Stimulated activated CD4-positive, alpha-beta T cell treated with anti-CD3 and anti-CD28 coated beads, TNF-alpha, amount 100 ng/mL, for 4 hours (primary cell): ENCODE data around the gene LRP1B.

ENCODE experiments used
- DNase-seq, 3 experiments: peaks; one replicate each; pipeline ENCODE4 v3.0.0-alpha.2; 2020; ENCODE audit warnings: low read depth in 3 of 3

LRP1B gene

DNA sequence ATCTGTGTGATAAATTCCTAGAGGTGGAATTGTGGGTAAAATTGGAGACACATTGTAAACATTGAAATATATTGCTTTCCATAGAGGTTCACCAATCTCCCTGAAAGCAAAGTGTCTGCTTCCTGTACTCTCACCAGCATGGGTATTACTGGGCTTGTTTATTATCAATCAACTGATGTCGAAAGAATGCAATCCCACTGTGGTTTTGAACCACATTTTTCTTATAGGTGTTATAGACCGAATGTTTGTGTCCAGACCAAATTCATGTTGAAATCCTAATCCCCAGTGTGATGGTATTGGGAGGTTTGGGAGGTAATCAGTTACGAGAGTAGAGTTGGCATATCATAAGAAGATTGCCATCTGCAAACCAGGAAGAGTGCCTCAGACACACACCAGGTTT lies 1212.4 kb downstream of the LRP1B start:
- DNase-seq = no peak

DNA sequence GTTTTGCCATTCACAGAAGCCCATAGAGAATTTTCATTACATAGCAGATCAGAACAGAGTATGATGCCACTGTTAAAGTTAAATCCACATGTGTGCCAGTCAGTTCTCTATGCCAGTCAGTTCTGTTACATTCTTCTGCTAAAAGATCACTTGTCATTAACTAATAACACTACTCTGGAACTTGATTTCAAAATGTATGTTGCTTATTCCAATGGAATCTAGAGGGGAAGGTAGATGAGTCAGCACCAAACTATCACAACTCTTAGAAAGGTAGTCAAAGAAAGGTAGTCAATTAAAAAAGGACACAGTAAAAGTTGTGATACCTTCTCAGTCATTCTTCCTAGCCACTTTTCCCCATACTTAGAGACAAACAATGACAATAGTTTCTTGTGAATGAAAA lies 1214.4 kb downstream of the LRP1B start:
- no peak for DNase-seq

DNA sequence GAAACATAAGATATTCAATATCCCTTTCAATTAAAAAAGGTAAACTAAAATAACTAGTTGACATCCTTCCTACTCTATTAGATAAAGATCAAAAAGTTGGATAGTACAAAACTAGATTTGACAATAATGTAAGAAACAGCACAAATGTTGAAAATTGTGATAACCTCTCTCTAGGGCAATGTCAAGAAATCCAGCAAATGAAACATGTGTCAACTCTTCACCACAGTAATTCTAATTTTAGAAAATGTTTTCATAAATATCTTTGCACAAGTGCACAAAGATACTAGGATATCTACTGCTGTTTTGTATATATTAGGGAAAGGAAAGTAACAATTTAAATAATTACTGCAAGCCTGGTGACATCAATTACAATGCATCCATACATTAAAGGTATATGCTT lies 1220.1 kb downstream of the LRP1B start:
- no peak for DNase-seq

DNA sequence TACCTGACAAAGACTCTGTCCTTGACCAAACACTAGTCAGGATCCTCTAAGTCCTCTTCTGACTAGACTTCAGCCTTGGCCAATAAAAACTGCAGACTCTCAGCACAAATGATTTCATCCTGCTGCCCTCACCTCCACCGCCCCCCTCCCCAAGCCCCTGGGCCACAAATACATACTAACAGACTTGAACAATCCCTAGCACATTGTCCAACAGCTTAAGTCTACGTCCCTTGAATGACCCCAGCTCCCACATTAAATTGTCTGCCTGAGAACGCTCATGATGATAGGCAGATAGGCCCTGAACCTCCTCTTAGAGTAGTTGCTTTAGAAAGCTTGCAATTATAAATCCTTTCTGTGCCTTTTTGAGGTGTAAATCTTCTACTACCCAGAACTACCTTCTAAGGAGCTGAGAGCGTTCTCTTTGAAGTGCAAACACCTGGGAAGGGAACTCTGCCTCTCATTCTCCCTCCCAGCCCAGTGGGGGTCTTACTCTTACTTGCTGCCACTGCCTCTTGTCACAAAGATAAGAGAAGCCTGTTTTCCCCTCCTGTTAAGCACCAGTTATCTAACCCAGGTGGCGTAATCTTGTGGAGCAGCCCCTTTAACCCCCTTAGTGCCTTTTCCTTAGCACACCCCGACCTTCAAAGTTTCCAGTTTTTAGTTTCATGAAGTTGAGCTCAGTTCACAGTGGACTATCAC lies 1225.6 kb downstream of the LRP1B start:
- DNase-seq = no peak

DNA sequence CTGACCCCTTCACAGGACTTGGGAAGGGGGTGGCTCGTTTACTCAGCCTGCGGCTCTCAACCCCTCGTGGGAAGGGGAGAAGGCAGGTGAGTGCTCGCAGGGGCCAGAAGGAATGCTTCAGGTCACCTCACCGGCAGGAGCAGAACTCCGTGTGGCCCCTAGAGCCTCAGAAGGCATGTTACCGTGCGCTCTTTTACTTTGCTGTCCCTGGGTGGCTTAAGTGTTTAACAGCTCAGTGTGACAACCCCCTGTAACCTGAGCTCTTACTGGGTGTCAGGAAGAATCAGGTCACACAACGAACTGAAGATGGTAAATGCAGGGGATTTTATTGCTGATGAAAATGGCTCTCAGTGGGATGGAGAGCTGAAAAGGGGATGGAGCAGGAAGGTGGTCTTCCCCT lies 1235.4 kb downstream of the LRP1B start:
- no peak for DNase-seq

DNA sequence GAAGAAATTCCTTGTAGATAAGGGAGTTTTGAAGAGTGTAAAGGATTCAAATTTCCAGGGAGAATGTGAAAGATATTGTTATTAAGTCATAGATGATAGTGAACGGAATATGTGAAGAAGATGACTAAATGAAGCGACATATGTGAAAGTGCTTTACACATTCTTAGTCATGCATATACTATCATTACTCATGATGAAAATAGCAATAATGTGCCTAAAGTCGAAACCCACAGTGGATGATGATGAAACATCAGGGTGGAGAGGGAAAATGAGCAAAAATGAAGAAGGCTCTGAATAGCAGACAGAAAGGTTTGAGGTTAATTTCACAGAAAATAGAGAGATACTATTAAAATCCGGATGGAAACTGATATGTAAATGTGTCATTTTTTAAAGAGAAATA lies 1237.1 kb downstream of the LRP1B start:
- DNase-seq = no peak

DNA sequence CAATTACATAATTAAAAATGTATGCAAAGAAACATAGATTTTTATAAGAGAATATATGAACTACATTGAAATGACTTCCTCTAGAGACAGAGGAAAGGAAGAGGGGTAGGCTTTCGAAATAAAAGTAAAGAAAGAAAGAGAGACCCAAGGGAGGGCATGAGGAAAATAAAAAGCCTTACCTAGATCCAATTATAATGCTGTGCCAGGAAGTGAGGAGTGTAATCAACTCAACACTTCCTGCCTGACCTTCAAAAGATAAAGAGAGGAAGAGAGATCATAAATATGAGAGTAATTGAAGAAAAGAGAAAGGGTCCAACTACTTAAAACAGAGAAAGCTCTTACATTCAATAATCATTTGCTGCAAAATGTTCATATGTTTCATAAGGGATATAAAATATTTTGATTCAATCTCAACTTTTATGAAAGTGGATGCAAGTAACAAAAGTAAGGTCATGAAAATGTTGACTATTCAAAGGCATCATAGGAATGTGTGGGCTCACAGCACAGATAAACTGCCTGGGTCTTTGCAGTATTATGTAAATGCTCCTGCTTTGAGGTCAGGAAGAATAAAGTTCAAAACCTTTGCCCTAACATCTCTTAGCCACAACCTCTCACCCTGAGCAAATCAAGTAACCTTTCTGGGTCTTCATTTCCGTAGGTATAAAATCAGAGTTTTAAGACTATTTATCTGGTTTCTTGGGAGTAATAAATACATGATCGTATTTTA lies 1237.7 kb downstream of the LRP1B start:
- DNase-seq = no peak

DNA sequence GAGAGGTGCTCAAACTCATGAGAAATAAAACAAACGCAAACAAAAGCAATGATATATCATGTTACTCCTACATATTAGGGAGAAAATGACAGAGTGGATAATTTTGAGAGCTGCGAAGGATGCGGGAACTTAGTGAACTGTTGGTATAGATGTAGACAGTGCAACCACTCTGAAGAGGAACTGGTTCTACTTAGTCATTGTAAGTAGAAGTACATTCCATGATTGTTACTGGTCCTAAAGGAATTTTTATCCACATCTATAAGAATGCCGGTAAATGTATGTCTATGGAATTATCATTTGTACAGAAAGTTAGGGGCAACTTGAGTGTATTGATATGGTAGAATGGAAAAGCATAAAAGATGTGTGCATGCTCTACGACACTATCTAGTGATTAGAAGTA lies 1238.4 kb downstream of the LRP1B start:
- DNase-seq = no peak

DNA sequence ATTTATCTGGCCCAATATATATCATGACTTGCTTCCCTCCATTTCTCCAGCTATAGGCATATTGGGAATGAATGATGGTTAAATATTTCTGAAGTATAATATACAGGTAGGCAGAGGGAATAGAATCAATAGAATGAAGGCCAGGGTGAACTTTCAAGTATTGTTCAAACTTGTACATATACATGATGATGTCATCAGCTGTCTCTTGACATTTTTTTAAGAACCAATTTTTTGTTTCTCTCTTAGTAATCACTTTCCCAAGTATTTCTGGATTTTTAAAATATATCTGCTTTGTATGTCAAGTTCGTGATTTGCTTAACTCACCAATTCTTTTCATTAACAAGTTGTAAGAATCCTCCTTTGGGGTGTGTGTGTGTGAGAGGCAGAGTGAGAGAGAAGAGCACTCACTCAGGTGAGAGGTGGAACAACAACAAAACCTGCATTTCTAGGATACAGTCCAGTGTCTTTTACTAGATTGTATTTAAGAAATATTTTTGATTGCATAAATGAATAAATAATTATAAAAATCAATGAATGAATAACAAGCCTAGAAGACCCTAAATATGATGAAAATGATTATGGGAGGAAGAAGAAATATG lies 1239.1 kb downstream of the LRP1B start:
- DNase-seq = no peak

DNA sequence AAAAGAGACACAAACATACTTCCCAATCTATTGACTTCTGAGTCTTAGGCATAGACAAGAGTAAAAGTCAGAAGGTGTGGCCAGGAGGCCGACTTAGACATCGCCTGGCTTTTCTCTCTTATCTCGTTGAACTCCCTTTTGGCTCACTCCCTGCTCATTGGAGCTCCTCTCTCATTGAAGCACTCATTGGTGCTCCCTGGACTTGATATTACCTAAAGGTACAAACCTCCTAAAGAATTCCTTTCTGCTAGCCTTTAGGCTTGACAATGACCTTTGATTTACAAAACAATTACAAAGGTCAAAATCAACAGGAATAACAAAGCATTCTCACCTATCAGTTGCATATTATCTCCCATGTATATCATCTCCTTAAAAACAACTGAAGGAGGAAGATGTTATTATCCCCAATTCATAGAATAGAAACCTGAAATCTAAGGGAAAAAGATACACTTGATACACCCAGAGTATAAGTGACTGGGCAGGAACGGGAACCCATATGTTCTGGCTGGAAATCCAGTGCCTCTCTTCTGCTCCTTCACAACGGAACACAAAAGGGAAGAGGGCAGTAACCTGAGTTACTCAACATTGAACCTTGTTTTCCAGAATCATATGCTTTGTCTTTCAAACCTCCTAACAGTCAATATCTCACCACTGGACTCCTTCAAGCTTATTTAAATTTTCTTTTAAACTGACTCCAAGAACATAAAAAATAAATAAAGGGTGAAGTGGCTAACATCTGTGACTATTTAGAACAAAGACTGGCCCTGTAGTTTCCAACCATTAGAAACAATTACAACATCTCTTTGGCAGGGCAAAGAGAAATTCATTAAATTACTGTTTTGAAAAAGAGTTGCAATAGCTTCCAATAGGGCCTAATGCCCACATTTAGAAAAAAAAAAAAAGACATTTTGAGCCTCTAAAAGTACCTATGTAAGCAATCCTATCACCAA lies 1247.9 kb downstream of the LRP1B start:
- DNase-seq = no peak

DNA sequence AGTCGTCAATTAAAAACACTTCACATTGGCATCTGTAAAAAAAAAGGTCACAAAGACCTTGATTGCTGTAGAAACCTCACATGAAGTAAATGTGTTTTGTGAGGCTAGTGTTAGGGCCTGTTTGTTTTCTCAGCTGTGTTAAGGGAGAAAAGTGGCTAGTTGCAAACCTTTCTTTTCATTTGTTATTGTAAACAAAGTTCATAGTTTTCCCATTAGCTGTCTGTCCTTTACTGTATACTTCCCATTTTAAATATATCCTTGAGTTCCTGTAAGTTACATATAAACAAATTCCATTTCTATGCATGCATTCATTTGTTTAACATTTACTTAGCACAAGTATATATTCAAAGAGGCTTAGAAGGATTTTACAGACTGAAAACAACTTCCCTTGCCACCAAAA lies 1250.2 kb downstream of the LRP1B start:
- DNase-seq = no peak

DNA sequence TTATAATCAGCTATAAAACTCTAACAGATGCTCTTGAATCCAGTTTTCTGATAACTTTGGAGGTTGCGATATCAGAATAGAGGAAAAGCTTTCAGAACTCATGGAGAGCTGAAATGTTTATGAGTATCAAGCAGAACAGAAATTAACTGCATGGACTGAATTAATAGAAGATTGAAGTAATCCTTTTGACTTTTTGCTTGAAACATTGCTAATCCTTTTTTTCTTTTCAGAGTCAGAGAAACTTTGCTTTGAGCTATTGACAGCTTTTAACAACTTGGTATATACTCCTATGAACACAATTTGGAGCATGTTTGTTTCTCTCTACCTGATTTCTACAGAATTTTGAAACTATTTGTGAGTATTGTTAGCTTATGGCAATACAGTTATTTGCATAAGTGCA lies 1254.8 kb downstream of the LRP1B start:
- no peak for DNase-seq

DNA sequence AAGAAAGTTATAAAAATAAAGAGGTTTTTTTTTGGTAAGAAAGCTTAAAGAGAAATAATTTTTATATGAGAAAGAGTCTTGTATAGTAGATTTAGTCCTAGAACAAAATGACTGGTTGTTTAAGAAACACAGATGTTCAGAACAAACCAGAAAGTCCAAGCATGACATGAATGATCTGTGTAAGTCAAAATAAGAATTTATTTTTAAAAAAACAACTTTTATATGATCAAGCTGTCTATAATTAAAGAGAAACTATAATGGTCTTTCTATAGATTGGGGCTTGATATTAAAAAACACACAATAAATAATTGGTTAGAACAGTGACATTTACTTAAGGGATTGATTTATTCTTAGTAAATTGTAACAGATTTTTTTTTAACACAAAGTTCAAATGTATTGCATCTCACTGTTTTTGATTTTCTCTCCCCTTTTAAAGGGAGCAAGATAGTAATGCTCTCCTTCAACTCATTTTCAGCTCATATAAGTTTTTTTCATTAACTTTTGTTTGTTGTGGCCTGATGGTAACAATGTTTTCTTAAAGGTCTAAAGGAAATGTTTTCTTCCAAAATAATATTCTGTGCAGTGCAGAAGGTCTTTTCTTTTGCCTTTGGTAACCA lies 1256.8 kb downstream of the LRP1B start:
- no peak for DNase-seq

DNA sequence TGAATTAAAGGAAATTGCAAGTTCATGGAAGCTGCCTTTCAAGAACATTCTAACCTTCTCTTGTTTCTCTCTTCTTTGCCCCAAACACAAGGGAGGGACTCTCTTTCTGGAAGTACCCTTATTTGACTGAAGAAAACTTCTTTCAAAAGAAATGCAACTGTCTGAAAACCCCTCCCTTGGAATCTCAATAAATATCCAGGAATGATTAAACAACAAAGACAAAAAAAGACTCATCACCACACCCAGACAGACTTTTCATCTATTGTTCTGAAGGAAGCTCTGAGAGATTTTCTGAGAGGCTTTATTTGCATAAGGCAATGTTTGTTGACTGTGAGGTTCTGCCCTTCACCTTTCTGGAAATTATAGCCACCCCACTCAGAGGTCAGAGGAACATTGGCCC lies 1260.9 kb downstream of the LRP1B start:
- no peak for DNase-seq

DNA sequence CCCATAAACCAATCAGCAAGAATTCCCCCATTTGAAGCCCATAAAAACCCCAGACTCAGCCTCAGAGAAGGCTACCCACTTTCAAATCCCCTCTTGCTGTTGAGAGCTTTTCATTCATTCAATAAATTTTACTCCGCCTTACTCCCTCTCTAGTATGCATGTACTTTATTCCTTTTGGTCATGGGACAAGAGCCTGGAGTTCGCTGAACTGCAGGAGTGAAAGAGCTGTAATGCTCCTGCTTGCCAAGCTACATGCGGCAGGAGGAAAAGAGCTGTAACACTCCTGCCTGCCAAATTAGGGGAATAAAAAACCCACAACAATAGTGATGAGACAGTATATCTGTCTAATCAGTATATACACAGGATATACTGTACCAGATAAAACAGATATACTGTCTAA lies 1261.7 kb downstream of the LRP1B start:
- no peak for DNase-seq

DNA sequence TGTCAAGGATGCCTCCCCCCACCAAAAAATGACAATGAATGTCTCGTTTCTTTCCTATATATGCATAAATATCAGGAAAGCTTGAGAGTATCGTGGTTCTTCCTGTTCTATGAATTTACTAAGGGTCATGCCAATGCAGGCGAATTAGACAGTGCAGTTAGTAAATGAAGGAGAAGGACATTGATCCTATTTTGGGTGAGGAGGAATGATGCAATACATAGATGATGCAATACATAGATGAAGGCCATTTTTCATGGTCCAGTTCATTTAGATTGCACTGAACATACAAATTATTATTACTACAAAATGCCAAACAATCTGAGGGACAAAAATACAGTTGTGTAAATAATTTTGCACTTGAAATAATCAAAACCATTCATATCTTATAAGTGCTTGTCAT lies 1265.0 kb downstream of the LRP1B start:
- DNase-seq = no peak

DNA sequence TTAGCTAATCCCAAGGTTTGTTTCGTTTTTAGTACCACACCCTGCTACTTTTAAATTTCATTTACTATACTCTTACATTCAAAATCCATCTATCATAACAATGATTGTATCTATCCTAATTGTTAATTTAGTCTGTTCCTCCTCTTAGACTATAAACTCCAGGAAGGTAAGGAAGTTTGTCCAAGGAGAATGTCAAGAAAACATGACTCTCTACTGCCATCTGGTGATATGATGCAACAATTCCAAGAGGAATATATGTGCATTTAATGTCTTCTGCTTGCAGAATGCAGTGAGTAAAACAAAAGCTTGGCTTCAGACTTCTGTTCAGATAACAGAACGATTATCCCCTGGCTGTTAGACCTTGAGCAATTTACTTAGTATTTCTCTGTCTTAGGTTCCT lies 1267.1 kb downstream of the LRP1B start:
- no peak for DNase-seq

DNA sequence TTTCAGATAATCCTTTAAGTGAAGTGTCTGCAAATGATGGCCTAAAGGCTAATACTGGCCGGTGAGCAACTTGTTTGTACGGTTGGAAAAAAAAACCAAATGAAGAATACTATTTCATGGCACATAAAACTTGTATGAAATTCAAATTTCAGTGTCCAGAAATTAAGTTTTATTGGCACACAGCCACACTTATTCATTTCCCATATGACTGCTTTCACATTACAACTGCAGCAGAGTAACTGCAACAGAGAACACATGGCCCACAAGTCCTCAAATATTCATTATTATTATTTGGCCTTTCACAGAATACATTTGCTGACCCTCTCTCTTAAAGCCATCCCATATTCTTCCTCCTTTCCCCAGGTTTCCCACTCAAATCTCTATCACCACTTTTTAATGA lies 1268.6 kb downstream of the LRP1B start:
- DNase-seq = no peak

DNA sequence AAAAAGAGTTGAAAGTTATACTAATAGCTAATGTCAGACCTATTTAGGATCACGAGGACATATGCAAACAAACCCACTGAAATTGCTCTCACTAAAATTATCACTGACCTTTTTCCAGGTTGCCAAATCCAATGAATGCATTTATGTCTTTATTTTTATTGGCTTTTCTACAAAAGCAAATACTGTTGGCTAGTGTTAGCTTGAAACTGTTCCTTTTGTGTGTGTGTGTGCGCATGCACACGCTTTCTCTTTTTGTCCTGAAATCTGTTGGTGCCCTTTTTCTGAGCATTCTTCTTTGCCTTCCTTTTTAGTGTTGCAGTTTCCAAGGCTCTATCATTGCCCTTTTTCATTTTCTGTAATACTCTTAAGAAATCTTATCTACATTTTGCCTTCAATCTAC lies 1269.2 kb downstream of the LRP1B start:
- no peak for DNase-seq

DNA sequence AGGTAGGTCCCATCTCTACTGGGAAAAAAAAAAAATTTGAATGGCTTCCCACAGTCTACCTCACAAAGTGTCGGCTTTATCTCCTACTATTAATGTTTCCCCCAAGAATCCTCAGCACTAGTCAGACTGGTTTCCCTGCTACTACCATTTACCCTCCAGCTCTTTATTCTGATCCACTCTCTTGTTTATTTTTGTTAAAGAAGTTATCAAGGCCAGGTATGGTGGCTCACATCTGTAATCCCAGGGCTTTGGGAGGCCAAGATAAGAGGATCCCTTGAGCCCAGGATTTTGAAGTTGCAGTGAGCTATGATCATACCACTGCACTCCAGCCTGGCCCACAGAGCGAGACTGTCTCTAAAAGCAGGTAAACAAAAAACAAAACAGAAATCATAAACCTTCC lies 1275.3 kb downstream of the LRP1B start:
- DNase-seq = no peak

DNA sequence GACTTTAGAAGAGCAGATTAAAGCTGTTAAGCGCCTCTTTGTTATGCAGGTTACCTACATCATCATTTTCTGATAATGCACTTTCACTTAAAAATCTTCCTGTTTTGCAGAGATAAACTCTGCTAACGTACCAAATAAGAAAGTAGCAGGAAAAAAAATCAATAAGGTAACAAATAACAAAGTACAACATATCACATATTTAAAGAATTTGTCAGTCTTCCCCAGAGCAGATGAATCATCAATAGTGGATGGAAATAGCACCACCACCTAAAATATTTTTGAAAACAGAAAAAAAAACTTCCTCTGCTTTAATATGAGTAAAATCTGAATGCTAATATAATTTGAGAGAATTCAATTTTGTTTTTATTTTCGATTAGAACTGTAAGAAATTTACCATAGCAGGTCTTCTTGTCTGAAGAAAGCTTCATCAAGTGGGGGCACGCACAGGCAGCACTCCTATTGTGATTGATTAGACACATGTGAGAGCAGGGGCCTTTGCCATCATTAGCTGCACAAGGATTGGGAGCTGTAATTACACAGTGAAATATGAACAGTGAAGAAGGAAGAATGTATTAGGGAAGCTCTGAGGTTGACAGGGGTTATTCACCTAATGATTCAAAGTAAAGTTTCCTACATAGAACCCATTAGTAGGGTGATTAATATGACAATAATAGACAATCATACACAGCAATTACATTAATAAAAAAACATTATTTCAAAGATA lies 1279.4 kb downstream of the LRP1B start:
- DNase-seq = no peak
